PFSK-1 (cell line): ENCODE results near the gene DNAH11.

Experiments
- POLR2AphosphoS5 ChIP-seq: IDR thresholded peaks from 2 replicates; pipeline ENCODE4 v1.6.1; 2012; ENCODE audit warnings: low read depth, mild to moderate bottlenecking, control low read depth, low read length, moderate library complexity
- TAF1 ChIP-seq: IDR thresholded peaks from 2 replicates; pipeline ENCODE4 v1.6.1; 2012; ENCODE audit warnings: low read length, control low read depth, borderline replicate concordance; ENCODE audit not compliant: insufficient read depth
- TF ChIP-seq, protein P1 (sequence below), 2 experiments: IDR thresholded peaks; 2 replicates each; pipeline versions ENCODE4 v1.6.1 to v1.8.0; 2011 to 2012; ENCODE audit warnings: low read depth in 2 of 2, low read length in 2 of 2, control low read depth in 1 of 2, inconsistent platforms in 1 of 2, mild to moderate bottlenecking in 1 of 2, moderate library complexity in 1 of 2; ENCODE audit not compliant: insufficient read depth in 1 of 2

GRCh38 chr7:21651697-21652096 is 108.9 kb downstream of the DNAH11 start:
- TF ChIP-seq TAF1 (no peak), POLR2AphosphoS5 (no peak)
- TF ChIP-seq, protein P1, sequence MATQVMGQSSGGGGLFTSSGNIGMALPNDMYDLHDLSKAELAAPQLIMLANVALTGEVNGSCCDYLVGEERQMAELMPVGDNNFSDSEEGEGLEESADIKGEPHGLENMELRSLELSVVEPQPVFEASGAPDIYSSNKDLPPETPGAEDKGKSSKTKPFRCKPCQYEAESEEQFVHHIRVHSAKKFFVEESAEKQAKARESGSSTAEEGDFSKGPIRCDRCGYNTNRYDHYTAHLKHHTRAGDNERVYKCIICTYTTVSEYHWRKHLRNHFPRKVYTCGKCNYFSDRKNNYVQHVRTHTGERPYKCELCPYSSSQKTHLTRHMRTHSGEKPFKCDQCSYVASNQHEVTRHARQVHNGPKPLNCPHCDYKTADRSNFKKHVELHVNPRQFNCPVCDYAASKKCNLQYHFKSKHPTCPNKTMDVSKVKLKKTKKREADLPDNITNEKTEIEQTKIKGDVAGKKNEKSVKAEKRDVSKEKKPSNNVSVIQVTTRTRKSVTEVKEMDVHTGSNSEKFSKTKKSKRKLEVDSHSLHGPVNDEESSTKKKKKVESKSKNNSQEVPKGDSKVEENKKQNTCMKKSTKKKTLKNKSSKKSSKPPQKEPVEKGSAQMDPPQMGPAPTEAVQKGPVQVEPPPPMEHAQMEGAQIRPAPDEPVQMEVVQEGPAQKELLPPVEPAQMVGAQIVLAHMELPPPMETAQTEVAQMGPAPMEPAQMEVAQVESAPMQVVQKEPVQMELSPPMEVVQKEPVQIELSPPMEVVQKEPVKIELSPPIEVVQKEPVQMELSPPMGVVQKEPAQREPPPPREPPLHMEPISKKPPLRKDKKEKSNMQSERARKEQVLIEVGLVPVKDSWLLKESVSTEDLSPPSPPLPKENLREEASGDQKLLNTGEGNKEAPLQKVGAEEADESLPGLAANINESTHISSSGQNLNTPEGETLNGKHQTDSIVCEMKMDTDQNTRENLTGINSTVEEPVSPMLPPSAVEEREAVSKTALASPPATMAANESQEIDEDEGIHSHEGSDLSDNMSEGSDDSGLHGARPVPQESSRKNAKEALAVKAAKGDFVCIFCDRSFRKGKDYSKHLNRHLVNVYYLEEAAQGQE (IDR thresholded peaks at IDR 0.05; ENCODE audit: insufficient read depth in 1 of 2, low read depth in 2 of 2, low read length in 2 of 2) = no peak
